ENCODE results near the gene DPYSL5.

Gene DPYSL5

DNA sequence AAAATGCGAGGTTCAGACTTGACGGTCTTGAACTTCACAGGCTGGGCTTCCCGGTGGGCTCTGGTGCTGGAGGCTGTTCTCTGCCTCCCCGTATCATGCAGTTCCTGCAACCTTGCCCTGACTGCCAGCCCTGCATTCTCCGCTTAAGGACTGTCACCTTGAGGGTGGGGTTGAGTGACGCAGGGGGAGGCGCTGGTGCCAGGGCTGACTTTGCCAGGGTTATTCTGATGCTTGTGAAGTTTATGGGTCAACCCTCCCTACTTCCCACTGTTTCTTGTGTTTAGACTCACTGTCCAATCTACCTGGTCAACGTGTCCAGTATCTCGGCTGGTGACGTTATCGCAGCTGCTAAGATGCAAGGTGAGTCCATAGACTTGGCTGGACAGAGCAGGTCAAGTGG is 85.0 kb downstream of the DPYSL5 start:
- DNase-seq (ENCODE audit: low spot score), result no peak

DNA sequence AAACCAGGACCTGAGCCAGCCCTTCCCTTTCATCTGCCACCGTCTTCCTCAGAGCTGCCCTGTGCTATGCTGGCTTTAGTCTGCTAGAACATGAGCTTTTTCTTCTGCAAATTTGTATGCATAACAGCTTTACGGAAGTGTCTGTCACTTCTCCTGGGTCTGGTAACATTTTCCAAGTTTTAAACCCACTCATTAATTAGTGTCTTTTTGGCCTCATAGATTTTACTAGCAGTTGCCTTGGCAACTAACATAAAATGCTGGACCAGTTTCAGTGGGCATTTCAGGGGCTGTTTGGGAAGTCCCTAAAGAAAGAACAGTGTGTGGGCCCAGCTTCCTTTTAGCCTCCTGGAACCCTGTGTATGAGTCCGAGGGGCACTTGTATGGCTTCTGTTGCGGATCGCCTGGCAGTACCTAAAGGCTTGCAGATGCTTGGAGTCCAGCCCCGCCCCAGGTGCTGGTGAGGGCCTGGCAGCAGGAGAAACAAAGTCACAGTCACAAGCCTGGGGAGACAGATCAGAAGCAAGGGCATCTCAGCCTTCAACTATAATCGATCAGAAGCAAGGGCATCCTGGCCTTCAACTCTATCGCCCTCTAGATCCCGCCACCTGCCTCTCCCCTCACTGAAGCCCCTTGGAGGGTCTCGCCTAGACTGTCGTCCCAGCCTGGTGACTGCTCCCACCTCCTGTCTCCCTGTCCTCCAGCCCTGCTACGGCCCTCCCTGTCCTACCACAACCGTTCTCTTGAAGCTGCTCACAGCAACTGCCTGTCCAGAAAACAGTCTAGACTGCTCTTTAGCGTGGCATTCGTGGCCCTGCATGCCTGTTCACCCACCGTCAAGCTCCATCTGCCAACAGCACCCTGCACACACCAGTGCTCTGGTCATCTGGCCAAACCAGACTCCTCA is 85.8 kb downstream of the DPYSL5 start:
- no peak for DNase-seq (ENCODE audit: low spot score)

DNA sequence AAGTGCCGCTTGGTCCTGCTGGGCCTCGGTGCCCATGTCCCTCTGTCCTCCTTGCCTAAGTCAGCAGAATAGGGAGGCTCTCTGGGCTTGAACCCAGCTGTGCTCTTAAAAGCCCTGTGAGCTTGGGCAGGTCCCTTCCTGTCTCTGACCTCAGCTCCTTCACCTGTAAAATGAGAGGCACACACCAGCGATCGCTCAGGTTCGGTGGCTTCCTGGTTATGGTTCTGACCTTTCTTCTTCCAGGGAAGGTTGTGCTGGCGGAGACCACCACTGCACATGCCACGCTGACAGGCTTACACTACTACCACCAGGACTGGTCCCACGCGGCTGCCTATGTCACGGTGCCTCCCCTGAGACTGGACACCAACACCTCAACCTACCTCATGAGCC is 86.4 kb downstream of the DPYSL5 start:
- no peak for DNase-seq (ENCODE audit: low spot score)

DNA sequence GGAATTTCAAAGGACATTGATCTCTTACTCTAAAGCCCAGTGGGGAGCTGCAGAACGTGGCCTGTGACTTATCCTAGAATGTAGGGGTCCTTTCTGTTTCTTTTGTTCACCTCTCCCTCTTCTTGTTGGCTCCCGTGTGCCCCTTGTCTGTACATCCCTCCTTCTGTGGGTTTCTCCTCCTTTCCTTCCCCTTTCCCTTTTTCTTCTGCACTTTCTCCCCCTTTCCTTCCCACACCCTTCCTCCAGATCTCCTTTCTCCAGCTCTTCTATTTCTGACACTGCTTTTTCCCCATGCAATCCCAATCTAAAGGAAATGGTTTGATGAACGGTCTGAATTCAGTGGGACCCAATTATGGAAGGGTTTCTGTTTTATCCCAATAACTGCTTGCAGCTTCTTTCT is 87.1 kb downstream of the DPYSL5 start:
- DNase-seq (ENCODE audit: low spot score), result no peak

DNA sequence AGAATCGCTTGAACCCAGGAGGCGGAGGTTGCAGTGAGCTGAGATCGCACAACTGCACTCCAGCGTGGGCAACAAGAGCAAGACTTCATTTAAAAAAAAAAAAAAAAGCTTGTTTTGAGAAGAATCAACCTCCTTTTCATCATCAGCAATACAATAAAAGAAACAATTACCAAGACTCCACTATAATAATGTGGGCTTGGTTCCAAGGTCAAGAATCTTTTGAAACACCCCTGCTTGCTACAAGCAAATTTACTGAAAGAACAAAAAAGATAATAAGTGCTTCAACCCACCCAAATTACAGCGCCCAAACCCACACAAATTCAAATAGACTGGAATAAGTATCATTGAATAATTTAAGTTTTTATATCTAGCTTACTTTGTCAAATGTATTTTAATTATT is 88.9 kb downstream of the DPYSL5 start:
- no peak for DNase-seq (ENCODE audit: low spot score)

DNA sequence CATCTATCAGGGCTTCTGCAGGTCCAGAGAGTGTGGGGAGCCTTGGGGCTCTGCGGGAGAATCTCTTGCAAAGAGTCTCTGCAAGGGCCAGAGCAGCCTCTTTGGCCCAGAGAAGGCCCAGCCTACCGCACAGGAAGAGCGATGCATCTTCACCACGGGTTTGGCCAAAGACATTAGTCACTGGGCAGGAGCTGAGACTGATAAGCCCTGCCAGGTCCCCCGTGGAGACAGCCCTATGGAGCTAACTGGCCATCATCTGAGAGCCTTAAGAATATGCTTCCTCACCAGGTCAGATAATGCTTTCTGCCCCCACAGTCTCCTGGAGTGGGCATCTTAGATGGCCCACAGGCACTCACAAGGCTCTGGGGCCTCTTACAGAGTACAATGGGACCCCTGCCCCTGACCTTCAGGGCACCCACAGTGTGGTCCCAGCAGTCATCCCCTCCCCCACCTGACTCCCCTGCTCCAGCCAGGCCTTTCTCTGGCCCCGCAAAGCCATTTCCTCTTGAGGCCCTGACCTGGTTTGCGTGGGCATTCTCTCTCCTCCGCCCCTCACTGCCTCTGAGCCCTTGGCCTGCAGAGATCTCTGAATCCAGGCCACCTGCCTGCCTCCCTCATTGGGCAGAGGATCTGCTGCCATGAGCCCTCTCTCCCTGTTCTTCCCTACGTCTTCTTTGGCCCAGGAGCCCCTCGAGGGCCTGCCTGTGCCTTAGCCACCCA is 90.6 kb downstream of the DPYSL5 start:
- no peak for DNase-seq (ENCODE audit: low spot score)

DNA sequence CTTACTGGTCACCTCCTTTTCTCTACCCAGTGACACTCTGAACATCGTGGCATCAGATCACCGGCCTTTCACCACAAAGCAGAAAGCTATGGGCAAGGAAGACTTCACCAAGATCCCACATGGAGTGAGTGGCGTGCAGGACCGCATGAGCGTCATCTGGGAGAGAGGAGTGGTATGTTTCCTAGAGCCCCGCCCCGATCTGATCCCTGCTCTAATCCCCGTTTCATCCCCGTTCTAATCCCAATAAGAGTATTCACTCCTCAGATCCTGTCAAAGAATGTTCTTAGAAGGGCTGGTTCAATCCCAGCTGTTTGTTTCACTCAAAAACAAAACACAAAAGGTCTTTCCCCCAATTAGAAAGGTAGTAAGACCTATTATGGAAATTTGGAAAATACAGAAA is 92.1 kb downstream of the DPYSL5 start:
- DNase-seq (ENCODE audit: low spot score), result no peak

DNA sequence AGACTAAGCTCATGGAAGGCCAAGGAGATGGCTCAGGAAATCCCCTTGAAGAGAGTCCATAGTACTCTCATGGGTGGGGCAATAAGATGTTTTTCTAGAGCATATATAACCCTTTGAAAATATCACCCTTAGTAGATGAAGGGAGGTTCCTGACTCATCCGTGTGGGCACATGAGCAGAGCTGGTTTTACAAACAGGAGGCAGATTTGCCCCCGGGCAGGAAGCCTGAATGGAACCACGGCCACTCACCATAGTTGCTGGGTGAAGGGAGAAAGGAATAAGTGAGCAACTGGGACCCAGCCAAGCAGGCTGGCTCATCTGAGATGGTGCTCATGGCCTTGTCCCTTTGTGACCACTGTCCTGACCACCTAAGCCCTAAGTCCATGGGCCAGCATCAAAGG is 93.6 kb downstream of the DPYSL5 start:
- DNase-seq (ENCODE audit: low spot score), result no peak

DNA sequence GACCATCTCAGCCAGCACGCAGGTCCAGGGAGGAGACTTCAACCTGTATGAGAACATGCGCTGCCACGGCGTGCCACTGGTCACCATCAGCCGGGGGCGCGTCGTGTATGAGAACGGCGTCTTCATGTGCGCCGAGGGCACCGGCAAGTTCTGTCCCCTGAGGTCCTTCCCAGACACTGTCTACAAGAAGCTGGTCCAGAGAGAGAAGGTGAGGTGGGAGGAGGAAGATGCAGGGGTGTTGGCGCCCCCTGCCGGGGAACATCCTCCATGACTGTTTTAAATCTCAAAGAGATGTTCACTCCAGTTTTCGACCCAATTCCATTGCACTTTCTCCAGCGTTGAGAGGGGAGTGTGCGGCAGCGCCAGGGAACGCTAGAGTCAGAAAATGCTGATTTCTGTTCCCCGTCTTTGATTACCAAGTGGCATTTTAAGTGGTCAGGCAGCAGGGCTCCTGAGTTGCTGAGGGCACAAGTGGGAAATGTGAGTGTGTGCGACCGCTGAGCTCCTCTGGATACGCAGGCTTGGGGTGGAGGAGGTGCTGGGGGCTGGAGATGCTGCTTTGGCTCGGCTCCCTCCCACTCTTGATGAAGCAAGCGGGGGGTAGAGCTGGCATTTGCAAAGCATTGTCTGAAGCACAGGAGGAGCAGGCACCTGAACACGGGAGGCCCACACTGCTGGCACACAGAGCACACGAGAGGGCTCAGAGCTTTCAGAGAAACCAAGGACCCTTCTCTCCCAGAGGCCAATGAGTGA is 94.8 kb downstream of the DPYSL5 start:
- peak; percentile 66 for DNase-seq (ENCODE audit: low spot score)

DNA sequence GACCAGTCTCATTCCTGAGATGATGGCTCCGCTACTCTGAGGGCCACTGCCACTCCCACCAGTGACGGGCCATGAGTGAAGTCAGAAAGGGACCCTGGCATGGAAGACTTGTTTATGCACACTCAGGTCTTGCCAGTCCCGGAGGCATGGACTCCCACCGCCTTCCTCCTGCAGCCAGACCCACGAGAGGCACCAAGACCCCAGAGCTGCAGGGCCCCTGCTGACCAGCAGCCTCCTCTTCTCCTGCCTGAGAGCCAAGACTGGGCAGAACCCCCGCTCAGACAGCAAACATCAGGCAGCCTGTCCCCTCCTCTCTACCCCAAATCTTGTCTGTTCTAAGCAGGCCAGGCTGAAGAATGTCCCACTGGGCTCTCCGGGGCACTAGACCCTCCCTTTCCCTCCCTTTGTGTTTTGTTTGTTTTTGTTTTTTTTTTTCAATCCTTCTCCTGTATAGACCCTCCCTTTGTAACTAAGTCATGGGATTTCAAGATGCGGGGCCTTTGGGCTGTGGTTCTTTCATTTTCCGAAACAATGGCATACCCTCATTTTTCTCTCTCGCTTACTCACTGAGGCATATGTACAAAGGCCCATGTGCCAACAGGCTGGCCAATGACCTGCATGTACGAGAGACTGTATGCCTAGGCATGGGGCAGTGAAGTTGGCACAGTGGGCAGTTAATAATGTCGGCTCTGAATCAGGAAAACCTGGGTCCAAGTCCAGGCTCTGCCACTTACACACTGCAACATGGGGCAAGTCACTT is 98.2 kb downstream of the DPYSL5 start:
- no peak for DNase-seq (ENCODE audit: low spot score)

DNA sequence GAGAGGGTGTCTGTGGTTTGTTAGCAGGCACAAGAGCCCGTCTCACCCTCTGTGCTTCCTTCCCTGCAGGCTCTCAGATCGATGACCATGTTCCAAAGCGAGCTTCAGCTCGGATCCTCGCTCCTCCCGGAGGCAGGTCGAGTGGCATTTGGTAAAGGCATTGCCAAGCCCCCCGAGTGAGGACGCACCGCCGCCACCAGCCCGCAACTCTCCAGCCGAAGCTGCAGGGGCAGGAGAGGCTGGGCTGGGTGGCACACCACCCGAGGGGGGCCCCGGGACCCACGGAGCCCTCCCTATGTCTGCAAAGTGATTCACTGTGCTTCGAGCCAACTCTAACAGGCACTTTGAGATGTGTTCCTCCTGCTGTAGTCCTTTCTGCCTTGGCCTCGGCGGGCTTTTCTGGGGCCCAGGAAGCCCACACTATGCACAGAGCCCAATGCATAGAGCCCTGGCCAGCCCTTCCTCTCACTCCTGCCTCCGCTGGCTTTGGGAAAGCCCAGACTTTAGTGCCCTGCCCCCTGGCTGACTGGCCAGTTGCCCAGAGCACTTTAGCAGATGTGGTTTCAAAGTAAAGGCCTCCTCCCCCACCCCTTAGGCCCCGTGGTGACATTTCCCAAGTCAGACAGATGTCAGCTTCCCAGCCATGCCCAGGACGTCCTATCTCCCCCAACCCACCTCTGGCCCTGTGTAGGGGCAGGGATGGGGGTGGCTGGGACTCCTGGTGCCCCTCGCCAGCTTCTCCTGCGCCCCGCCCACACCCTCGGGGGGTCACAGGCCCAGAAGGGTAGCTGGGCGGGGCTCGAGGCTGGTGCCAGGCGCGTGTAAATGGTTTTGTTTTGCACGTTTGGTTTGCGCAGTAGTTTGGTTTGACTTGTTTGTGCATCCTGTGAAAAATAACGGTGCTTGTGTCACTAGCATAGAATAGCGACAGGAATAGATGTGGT is 99.2 kb downstream of the DPYSL5 start:
- DNase-seq (ENCODE audit: low spot score), result no peak

DNA sequence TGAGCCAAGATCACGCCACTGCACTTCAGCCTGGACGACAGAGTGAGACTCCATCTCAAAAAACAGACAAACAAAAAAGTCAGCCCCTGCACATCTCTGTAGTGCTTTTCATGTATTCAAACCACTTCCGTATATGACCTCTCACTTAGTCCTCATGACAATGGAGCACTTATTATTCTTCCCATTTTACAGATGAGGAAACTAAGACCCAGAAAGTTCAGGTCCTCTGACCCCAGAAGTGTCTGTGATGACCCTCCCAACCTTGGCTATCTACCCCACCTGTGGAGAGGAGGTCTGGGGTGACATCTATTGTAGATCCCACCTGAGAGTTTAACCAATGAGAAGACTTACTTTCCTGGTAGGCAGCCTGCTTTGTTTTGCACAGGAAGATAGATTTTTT is 100.9 kb downstream of the DPYSL5 start:
- no peak for DNase-seq (ENCODE audit: low spot score)

DNA sequence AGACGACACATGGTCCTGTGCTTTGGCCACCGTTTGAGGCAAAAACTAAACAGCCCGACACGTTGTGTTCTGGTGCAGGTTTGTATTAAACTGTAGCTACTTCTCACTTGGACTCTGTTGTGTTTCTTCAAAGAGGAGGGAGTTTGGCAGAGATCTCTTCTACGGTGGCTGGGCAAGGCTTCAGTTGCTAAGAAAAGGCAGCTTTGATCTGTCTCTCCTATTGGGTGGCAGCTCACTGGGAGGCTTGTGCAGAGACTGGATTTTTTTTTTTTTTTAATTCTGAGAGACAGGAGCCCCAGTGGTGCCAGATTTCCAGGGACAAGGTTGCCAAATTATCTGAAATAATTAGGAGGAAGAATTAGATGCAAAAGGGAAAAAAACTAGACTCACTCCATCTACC is 102.3 kb downstream of the DPYSL5 start:
- no peak for DNase-seq (ENCODE audit: low spot score)

DNA sequence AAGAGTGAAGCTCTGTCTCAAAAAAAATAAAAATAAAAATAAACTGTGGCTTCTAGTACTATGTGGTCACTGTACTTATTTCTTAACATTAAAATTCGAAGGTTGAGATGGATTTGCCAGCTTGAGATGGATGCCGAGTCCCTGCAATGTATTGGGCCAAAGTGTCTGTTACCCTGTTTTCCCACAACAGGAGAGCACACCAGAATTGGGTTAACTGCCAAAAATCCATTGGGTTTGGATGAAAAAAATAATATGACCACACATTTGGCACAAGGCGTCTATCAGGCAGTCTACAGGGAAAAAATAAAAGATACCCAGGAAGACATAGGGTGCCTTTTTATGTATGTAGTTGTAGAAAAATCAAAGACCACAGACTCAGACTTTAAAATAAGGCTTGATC is 103.3 kb downstream of the DPYSL5 start:
- no peak for DNase-seq (ENCODE audit: low spot score)

DNA sequence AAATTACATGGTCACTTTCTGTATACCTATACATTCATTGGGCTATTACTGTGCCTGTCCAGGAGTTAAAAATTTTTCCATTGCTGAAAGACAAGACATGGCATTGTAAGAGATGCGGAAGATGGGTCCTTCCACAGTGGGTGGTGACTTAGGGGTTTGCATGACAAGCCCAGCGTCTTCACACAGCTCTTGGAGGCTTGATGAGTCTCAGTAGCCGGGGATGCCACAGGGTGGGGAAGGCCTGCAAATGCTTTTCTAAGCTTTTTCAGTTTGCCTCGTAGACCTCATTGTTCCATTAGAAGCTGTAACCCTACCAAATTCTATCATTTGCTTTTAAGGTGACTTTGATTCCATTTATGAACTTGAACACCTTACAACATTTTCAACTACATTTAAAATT is 104.4 kb downstream of the DPYSL5 start:
- DNase-seq (ENCODE audit: low spot score), result no peak

DNA sequence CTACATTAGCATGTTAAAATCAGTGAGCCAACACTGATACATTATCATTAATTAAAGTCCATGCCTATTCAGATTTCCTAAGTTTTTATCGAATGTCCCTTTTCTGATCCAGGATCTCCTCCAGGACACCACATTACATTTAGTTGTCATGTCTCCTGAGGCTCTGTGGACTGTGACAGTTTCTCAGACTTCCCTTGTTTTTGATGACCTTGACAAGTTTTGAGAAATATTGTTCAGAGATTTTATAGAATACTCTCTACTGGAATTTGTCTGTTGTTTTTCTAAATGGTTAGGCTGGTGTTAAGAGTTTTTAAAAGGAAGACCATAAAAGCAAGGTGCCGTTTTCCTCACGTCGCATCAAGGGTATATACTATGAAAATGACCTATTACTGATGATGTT is 106.2 kb downstream of the DPYSL5 start:
- DNase-seq (ENCODE audit: low spot score), result no peak

DNA sequence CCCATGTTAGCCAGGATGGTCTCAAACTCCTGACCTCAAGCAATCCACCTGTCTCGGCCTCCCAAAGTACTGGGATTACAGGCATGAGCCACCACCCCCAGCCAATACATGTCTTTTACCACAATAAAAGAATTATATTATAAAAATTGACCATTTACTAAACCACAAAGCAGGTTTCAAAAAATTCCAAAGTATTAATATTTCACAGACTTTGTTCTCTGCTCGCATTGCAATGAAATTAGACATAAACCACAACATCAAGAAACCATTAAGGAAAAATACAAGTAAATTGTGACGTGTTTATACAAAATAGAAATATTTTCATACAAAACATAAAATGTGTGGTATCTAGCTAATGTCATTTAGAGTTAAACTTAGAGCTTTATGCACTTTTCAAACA is 109.1 kb downstream of the DPYSL5 start:
- no peak for DNase-seq (ENCODE audit: low spot score)

DNA sequence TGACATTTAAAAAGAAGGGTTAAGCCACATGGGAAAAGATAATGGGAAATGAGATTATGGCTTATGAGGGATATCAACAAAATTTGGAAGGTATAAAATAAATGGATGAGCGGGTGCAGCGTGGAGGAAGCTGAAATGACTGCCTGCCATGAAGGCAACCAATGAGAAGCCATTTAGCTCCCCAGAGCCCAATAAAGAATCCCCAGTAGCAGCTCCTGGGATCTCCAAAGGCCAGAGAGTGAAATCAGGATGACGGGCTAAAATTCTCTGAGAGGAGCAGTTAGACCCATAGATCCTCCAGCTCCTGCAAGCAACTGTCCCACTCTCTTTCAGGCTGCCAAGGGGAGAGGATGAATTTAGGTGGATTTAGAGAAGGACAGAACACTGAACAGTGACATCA is 109.6 kb downstream of the DPYSL5 start:
- no peak for DNase-seq (ENCODE audit: low spot score)

DNA sequence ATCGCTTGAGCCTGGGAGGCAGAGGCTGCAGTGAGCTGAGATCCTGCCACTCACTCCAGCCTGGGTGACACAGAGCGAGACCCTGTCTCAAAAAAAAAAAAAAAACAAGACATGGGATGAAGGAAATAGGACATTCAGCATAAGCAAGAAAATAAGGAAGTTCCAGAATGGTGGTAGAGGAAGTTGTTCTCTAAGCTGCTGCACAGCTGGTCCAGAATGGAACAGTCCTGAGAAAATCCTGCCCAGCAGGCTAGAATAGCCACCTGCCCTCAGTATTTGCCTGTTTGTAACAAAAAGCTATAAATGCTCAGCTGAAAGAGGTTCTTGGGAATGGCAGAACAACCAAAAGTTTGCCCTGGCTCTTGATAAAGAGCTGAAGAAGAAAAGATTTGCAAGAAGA is 111.4 kb downstream of the DPYSL5 start:
- no peak for DNase-seq (ENCODE audit: low spot score)

DNA sequence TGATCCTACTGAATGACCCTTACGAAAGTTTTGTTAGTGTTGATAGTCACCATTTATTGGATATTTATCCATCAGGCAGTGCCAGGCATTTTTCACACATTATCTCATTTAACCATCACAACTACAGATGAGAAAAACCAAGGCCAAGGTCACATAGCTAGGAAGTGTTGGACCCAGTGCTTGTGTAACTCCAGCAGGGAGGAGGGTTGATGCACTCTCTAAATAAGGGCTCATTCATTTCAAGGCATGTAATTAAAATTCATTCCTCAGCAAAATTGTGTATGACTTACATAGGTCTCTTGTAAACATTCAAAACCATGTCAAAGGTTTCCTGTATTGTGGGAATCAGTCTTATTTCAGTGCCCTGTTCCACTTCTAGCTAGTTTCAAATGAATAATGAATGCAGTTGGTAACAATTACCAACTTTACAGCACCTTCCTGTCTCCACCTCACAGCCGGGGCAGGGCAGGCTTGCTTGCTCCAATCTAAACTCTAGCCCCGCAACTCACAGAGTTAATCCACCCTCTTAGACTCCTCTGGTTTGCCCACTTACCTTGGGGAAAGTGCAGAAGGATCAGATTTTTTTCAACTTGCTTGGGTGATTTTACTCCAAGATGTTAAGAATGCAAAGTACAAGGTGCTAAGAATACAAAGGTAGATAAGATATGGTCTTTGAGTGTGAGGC is 116.7 kb downstream of the DPYSL5 start:
- DNase-seq (ENCODE audit: low spot score), result no peak

All from NAMALWA (cell line).